GM21390 (cell line): ENCODE measurements around the gene CCL13.
"Not testable (repeated sequence)": the region's sequence is repeated elsewhere in the genome, so short reads cannot be mapped to it uniquely, and the experiment has no call there.

Source experiments
- ATAC-seq: cut with Tn5 transposase; IDR thresholded peaks from one replicate; pipeline ENCODE4 v1.9.1; 2021; ENCODE audit not compliant: unreplicated experiment

The CCL13 gene

DNA sequence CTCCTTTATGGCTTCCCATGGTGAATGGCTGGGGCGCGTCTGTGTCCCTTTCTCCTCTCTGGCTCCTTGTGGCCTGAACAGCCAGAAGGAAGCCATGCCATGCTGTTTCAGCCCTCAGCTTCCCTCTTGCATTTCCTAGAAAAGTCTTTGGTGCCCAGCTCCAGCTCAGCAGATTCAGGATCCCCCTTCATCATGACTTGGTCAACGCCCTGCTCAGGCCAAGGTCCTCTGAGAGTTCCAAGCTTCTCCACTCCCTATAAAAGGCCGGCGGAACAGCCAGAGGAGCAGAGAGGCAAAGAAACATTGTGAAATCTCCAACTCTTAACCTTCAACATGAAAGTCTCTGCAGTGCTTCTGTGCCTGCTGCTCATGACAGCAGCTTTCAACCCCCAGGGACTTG lies at the start of gene CCL13:
CCL13 (plus strand) TSS at position 287 of the 400 bp plus-strand sequence; CDS start at position 334, 47 bp downstream.
- ATAC-seq, result no peak

- no peak for ATAC-seq
Measured at GRCh38 chr17:34307110-34307509, 49.2 kb upstream of the CCL13 start.

- ATAC-seq, result no peak
Measured at GRCh38 chr17:34308371-34308770, 47.9 kb upstream of the CCL13 start.

DNA sequence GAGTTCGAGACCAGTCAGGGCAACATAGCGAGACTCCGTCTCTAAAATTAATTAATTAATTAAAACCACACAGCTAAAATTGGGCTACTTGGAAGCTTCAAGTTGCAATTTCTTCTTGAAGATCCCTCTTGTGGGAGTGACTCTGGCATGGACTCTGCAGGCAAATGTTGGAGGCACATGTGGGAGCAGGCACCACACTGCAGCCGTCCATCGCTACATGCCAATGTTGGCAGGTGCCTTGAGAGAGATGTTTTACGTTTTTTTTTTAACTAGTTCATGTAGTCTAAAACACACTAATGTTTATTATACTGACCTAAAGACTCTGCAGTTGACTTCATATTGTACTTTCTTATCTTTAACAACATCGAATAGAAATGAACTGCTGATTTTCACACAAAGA lies 45.0 kb upstream of the CCL13 start:
- no peak for ATAC-seq

- ATAC-seq, result no peak
Measured at GRCh38 chr17:34312080-34312479, 44.2 kb upstream of the CCL13 start.

DNA sequence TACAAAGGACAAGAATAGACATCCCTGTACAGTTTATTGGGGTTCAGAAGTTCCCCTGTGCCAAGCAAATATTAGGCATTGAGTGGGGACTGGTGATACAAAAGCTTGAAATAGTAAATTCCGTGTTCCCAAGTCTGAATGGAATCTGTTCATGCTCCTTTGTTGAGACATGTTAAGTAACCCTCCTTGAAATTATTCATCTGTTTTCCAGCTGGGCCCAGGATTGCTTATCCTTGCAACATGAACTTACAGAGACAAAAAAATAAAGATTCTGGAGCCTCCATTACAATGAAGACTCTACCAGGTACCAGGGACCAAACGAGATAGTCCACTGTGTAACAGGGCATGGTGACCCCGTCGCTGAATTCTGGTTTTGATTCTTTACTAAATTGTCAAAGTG lies 43.1 kb upstream of the CCL13 start:
- ATAC-seq, result no peak

- no peak for ATAC-seq
Measured at GRCh38 chr17:34314279-34314678, 42.0 kb upstream of the CCL13 start.

DNA sequence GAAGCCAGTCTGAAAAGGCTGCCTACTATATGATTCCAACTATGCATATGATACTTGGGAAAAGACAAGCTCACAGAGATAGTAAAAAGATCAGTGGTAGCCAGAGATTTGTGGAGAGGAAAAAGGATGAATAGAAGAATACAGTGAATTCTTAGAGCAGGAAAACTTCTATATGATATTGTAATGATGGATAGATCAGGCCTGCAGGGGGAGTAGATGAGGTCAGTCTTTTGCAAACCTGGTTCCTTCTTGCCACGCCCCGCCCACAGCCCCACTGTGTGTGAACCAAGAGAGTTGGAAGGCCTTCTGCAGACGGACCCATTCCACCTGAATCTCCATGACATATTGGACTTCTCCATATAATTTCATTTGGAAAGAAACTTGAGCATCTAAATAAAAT lies 37.8 kb upstream of the CCL13 start:
- no peak for ATAC-seq

- no peak for ATAC-seq
Measured at GRCh38 chr17:34319039-34319483, 37.2 kb upstream of the CCL13 start, which contains the start of gene CCL8. TSS of gene CCL8 (plus strand) at chr17:34319435. CDS start at chr17:34319502, 67 bp downstream.

GRCh38 chr17:34321964-34322363 lies 34.3 kb upstream of the CCL13 start:
- ATAC-seq, result no peak

DNA sequence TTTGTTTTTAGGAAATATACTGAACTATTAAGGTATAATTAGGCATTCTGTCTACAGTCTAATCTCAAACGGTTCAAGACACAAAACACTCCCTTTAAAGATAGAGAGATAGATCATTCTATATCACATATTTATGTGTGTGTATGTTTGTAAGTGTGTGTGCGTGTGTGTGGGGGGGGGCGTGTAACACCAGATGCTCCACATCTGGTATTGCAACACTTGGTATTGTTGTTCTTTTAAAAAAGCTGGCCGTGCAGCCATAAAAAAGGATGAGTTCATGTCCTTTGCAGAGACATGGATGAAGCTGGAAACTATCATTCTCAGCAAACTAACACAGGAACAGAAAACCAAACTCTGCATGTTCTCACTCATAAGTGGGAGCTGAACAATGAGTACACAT lies 28.7 kb upstream of the CCL13 start:
- not testable (repeated sequence) for ATAC-seq

GRCh38 chr17:34337701-34338100 lies 18.6 kb upstream of the CCL13 start:
- no peak for ATAC-seq

GRCh38 chr17:34339138-34339770 lies 17.0 kb upstream of the CCL13 start:
- ATAC-seq, result no peak

GRCh38 chr17:34341916-34342315 lies 14.4 kb upstream of the CCL13 start:
- ATAC-seq, result no peak

DNA sequence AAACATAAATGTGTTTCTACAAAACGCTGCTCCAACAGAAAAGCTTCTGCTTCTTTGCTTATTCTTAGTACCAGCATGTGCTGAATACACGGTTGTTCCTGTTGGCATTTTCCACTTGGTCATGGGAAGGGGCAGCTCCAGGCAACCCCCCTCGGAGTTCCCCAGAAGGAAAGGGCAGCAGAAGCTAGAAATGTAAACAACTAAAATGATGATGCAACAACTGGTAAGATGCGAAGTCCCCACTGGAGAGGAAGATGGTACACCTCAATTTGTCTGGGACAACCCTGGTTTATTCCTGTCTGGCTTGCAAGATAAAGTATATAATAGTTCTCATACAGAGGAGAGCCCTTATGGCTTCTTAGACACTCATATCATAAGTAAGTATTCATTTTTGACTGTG lies 9.2 kb upstream of the CCL13 start:
- ATAC-seq, result no peak

GRCh38 chr17:34349751-34350150 lies 6.5 kb upstream of the CCL13 start:
- no peak for ATAC-seq

GRCh38 chr17:34351096-34351495 lies 5.2 kb upstream of the CCL13 start:
- no peak for ATAC-seq

DNA sequence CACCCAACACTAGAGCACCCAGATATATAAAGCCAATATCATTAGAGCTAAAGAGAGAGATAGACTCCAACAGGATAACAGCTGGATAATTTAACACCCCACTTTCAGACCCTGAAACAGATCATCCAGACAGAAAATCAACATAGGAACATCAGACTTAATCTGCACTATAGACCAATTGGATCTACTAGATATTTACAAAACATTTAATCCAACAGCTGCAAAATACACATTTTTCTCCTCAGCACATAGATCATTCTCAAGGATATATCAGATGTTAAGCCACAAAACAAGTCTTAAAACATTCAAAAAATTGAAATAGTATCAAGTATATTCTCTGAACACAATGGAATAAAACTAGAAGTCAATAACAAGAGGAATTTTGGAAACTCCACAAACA lies 4.1 kb upstream of the CCL13 start:
- no peak for ATAC-seq

DNA sequence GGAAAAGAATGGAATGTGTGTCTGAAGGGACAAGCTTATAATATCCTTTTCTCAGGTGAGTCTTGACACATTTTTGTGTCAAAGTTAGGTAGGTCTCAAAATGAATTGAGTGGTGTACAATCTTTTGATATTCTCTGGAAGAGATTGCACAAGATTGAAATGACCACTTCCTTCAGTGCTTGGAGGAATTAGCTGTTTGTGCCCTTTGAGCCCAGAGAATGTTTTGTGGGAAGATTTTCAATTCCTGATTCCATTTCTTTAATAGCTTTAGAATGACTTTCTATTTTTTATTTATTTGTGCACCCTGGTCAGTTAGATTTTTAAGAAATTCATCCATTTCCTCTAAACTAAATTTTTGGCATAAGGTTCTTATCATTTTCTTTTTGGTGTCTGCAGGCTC lies 1.6 kb upstream of the CCL13 start:
- ATAC-seq, result no peak

GRCh38 chr17:34357398-34357797 lies 1.1 kb downstream of the CCL13 start:
- no peak for ATAC-seq

- no peak for ATAC-seq
Measured at GRCh38 chr17:34358631-34359030, 2.4 kb downstream of the CCL13 start.

GRCh38 chr17:34360601-34361270 lies 4.5 kb downstream of the CCL13 start:
- ATAC-seq, result no peak
